OCI-LY3 (cell line): ENCODE data around the gene CALHM2.

Source experiments
- CTCF ChIP-seq: fragments of 200-600, 300-600 bp; sonication (generic); IDR thresholded peaks from 2 replicates; pipeline ENCODE4 v1.5.1; 2014; ENCODE audit warnings: antibody characterized with exemption, low read length, low read depth
- EZH2phosphoT487 ChIP-seq: fragments of 200-600 bp; shearing (Covaris generic); IDR thresholded peaks from 2 replicates; pipeline ENCODE4 v1.6.1; 2018; ENCODE audit warnings: antibody characterized with exemption, mixed run types, low read depth

GRCh38 chr10:103416436-103417147 is 35.6 kb downstream of the CALHM2 start:
- TF ChIP-seq CTCF (peak; percentile 58), EZH2phosphoT487 (no peak)
